GM12878 (cell line): Measurements from ENCODE around the gene TRPM3.

Source experiments
- TAF1 ChIP-seq: IDR thresholded peaks from 2 replicates; pipeline ENCODE4 v1.6.1; 2011; ENCODE audit warnings: mild to moderate bottlenecking, low read depth, low read length, borderline replicate concordance
- TF ChIP-seq, protein P1 (sequence below), 3 experiments: IDR thresholded peaks in 2 of 3; conservative IDR thresholded peaks in 1 of 3; 2 replicates each; pipeline ENCODE4 v1.5.1; 2011; ENCODE audit warnings: low read depth in 3 of 3, low read length in 3 of 3, mild to moderate bottlenecking in 3 of 3, control low read depth in 2 of 3, moderate library complexity in 2 of 3, inconsistent platforms in 1 of 3, mixed read lengths in 1 of 3; ENCODE audit not compliant: control insufficient read depth in 2 of 3, insufficient read depth in 1 of 3; ENCODE audit errors: extremely low read depth in 1 of 3

- TF ChIP-seq, protein P1, sequence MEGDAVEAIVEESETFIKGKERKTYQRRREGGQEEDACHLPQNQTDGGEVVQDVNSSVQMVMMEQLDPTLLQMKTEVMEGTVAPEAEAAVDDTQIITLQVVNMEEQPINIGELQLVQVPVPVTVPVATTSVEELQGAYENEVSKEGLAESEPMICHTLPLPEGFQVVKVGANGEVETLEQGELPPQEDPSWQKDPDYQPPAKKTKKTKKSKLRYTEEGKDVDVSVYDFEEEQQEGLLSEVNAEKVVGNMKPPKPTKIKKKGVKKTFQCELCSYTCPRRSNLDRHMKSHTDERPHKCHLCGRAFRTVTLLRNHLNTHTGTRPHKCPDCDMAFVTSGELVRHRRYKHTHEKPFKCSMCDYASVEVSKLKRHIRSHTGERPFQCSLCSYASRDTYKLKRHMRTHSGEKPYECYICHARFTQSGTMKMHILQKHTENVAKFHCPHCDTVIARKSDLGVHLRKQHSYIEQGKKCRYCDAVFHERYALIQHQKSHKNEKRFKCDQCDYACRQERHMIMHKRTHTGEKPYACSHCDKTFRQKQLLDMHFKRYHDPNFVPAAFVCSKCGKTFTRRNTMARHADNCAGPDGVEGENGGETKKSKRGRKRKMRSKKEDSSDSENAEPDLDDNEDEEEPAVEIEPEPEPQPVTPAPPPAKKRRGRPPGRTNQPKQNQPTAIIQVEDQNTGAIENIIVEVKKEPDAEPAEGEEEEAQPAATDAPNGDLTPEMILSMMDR (IDR thresholded peaks at IDR 0.05 in 2 of 3, conservative IDR thresholded peaks at IDR 0.05 in 1 of 3; ENCODE audit: control insufficient read depth in 2 of 3, extremely low read depth in 1 of 3, insufficient read depth in 1 of 3, low read depth in 3 of 3, low read length in 3 of 3), result no peak
- no peak for TF ChIP-seq TAF1
Observed at GRCh38 chr9:70675868-70676370, 445.5 kb downstream of the TRPM3 start.
